MV-4-11 (cell line): ENCODE data around the gene IL6R.

Experiments used
- DNase-seq: peaks from one replicate; lab custom pipeline; 2025; lab: John Stamatoyannopoulos, UW

IL6R gene

DNA sequence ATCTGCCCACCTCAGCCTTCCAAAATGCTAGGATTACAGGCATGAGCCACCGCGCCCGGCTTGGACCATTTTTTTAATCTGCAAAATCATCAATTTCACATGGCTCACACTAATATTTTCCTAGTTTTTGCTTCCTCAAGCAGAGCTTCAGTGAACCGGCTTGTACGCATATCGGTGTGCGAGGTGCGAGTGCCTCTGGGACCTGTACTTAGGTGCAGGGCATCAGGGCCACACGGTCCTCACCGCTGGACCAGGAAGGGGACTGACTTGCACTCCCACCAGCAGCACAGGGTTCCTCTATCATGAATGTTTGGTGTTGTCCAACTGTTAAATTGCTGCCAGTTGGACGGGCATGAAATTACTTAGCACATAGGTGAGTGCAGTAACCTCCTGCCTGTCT, 112.5 kb downstream of the IL6R start:
- DNase-seq = no peak
